ENCODE measurements around the gene NCAM1. TPM values are rescaled to one million over a fixed set of nuclear protein-coding genes. Genes with fewer than 3 reads are reported as not detected.

NCAM1 gene
- total RNA-seq, 1 experiment from 2014 or later, result 0.33 TPM

DNA sequence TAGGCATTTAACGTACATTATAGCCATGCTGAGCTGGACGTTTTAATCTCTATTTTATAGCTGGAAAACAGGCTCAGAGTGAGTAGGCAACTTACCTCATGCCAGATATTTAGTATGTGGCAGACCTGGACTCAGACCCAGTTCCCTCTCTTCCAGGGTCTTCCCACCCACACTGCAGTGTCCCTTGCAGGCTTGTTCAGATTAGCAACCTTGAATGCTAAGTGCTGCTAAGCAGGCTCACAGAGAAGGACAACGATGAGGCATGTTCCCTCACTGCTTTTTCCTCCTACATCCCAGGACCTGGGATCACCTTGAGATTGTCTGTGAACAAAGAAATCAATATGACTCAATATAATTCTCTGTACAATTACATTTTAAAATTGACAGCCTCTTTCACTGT, 65.6 kb downstream of the NCAM1 start:
- H3K4me3 ChIP-seq, result no peak overlapping the region
- H3F3A ChIP-seq (ENCODE audit: insufficient read depth, low read depth), result no peaks in the 10 kb centered on the region
- intact Hi-C loops (cut with micrococcal nuclease; ENCODE audit: unreplicated experiment), result no loop called here
- H3K4me2 ChIP-seq, result no peak overlapping the region
- ChIA-PET CTCF (no interaction called here), POLR2A (ENCODE audit: unreplicated experiment) (no interaction called here)
- no peaks in the 10 kb centered on the region for H3K27me3 ChIP-seq (ENCODE audit: insufficient read depth, low read depth)
- TF ChIP-seq EZH2 (IDR thresholded peaks at IDR 0.05; ENCODE audit: low read depth), result no peak
- TF ChIP-seq, protein P1, sequence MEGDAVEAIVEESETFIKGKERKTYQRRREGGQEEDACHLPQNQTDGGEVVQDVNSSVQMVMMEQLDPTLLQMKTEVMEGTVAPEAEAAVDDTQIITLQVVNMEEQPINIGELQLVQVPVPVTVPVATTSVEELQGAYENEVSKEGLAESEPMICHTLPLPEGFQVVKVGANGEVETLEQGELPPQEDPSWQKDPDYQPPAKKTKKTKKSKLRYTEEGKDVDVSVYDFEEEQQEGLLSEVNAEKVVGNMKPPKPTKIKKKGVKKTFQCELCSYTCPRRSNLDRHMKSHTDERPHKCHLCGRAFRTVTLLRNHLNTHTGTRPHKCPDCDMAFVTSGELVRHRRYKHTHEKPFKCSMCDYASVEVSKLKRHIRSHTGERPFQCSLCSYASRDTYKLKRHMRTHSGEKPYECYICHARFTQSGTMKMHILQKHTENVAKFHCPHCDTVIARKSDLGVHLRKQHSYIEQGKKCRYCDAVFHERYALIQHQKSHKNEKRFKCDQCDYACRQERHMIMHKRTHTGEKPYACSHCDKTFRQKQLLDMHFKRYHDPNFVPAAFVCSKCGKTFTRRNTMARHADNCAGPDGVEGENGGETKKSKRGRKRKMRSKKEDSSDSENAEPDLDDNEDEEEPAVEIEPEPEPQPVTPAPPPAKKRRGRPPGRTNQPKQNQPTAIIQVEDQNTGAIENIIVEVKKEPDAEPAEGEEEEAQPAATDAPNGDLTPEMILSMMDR (conservative IDR thresholded peaks at IDR 0.05), result no peak
- DNase-seq, result no peak
- no peaks in the 10 kb centered on the region for H3K36me3 ChIP-seq (ENCODE audit: low read depth)
- H3K9me2 ChIP-seq (ENCODE audit: insufficient read depth), result 0 out of 2 replicates have a peak, but pooled peaks cover 4% of the 10 kb centered on the region
- no peaks in the 10 kb centered on the region for H4K20me1 ChIP-seq (ENCODE audit: insufficient read depth)
- H3K4me1 ChIP-seq (replicated peaks; ENCODE audit: insufficient read depth), result no peaks in the 10 kb centered on the region
- no peaks in the 10 kb centered on the region for H3K9me3 ChIP-seq (ENCODE audit: insufficient read depth, low read depth)
- no peaks in the 10 kb centered on the region for H3K79me2 ChIP-seq (ENCODE audit: low read depth)
- no peak overlapping the region for H2AFZ ChIP-seq
- no peak overlapping the region for H3K27ac ChIP-seq
- no TSS peak for BruUV-seq (replicated peaks)

DNA sequence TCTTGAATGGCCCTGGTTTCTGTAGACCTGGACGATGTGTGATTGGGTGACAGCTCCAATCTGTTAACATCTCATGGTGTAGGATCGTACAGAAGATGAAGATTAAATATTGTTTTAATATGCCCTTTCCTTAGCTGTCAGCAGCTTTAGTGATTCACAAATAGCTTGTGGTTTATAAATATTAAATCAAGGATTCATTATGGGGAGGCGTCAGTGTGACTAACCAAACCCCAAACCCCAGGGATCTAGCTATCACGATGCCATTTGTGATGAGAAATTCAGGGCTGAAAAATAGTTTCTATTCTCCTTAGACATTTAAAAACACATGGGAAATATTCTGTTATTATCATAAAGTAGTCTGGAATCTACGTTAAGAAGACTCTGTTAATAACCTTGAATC, 73.4 kb downstream of the NCAM1 start:
- Histone ChIP-seq H3K9me3 (ENCODE audit: insufficient read depth, low read depth) (no peaks in the 10 kb centered on the region), H3K4me1 (replicated peaks; ENCODE audit: insufficient read depth) (no peaks in the 10 kb centered on the region), H4K20me1 (ENCODE audit: insufficient read depth) (no peaks in the 10 kb centered on the region), H3K9me2 (ENCODE audit: insufficient read depth) (no peaks in the 10 kb centered on the region; the same call in 1 of the 2 replicates), H3K4me3 (no peak overlapping the region), H3K27me3 (ENCODE audit: insufficient read depth, low read depth) (no peaks in the 10 kb centered on the region), H3K27ac (no peak overlapping the region), H3F3A (ENCODE audit: insufficient read depth, low read depth) (no peaks in the 10 kb centered on the region), H3K36me3 (ENCODE audit: low read depth) (no peaks in the 10 kb centered on the region), H2AFZ (no peak overlapping the region), H3K4me2 (no peak overlapping the region), H3K79me2 (ENCODE audit: low read depth) (no peaks in the 10 kb centered on the region)
- intact Hi-C loops (cut with micrococcal nuclease; ENCODE audit: unreplicated experiment), result no loop called here
- ChIA-PET POLR2A (ENCODE audit: unreplicated experiment) (no interaction called here), CTCF (no interaction called here)
- TF ChIP-seq EZH2 (IDR thresholded peaks at IDR 0.05; ENCODE audit: low read depth), result no peak
- TF ChIP-seq, protein P1 (conservative IDR thresholded peaks at IDR 0.05), result no peak
- DNase-seq, result no peak
- BruUV-seq (replicated peaks), result no TSS peak

- H3K79me2 ChIP-seq (ENCODE audit: low read depth), result no peaks in the 10 kb centered on the region
- intact Hi-C loops (cut with micrococcal nuclease; ENCODE audit: unreplicated experiment), result no loop called here
- ChIA-PET CTCF (no interaction called here), POLR2A (ENCODE audit: unreplicated experiment) (no interaction called here)
- H3K9me2 ChIP-seq (ENCODE audit: insufficient read depth), result no peaks in the 10 kb centered on the region; the same call in 1 of the 2 replicates
- no peak overlapping the region for H3K27ac ChIP-seq
- no TSS peak for BruUV-seq (replicated peaks)
- no peaks in the 10 kb centered on the region for H3K36me3 ChIP-seq (ENCODE audit: low read depth)
- TF ChIP-seq, protein P1 (conservative IDR thresholded peaks at IDR 0.05), result no peak
- TF ChIP-seq EZH2 (IDR thresholded peaks at IDR 0.05; ENCODE audit: low read depth), result no peak
- no peaks in the 10 kb centered on the region for H3K27me3 ChIP-seq (ENCODE audit: insufficient read depth, low read depth)
- no peak for DNase-seq
- H4K20me1 ChIP-seq (ENCODE audit: insufficient read depth), result no peaks in the 10 kb centered on the region
- H3K4me1 ChIP-seq (replicated peaks; ENCODE audit: insufficient read depth), result no peaks in the 10 kb centered on the region
- H3K9me3 ChIP-seq (ENCODE audit: insufficient read depth, low read depth), result no peaks in the 10 kb centered on the region
- H3K4me3 ChIP-seq, result no peak overlapping the region
- H2AFZ ChIP-seq, result no peak overlapping the region
- no peaks in the 10 kb centered on the region for H3F3A ChIP-seq (ENCODE audit: insufficient read depth, low read depth)
- no peak overlapping the region for H3K4me2 ChIP-seq
These were observed 74.5 kb downstream of the NCAM1 start for GRCh38 chr11:113035708-113036107.
